GM10266 (cell line): ENCODE results near the gene THOC6.

Experiments
- DNase-seq: peaks from one replicate; pipeline ENCODE4 v3.0.0; 2012; ENCODE audit errors: extremely low spot score
- TF ChIP-seq, protein P1 (sequence below): IDR thresholded peaks from 2 replicates; pipeline ENCODE4 v1.5.1; 2012; ENCODE audit warnings: mild to moderate bottlenecking, low read depth; ENCODE audit not compliant: control insufficient read depth, insufficient read depth; ENCODE audit errors: missing control alignments

The THOC6 gene

DNA sequence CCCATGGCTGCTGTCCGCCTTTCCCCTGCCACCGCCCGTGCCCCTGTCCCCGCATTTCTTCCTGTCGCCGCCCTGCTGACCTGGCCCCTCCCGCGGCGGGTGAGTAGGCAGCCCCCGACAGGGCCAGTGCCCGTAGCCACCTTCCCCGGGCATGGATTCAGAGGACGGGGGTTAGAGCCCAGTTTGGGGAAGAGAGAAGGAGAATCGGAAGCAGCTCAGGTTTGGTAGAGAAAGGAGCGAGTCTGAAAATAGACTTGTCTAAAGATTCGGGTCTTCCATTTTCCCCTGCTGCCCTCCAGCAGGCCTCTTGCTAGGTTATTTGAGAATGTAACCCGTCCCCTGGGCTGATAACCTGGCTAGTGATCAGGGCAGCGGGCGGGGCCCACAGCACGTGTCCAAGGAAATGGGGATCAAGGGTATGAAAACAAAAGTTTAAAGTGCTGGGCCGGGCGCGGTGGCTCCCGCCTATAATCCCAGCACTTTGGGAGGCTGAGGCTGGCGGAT, 19.0 kb upstream of the THOC6 start:
- DNase-seq = no peak
- TF ChIP-seq, protein P1, sequence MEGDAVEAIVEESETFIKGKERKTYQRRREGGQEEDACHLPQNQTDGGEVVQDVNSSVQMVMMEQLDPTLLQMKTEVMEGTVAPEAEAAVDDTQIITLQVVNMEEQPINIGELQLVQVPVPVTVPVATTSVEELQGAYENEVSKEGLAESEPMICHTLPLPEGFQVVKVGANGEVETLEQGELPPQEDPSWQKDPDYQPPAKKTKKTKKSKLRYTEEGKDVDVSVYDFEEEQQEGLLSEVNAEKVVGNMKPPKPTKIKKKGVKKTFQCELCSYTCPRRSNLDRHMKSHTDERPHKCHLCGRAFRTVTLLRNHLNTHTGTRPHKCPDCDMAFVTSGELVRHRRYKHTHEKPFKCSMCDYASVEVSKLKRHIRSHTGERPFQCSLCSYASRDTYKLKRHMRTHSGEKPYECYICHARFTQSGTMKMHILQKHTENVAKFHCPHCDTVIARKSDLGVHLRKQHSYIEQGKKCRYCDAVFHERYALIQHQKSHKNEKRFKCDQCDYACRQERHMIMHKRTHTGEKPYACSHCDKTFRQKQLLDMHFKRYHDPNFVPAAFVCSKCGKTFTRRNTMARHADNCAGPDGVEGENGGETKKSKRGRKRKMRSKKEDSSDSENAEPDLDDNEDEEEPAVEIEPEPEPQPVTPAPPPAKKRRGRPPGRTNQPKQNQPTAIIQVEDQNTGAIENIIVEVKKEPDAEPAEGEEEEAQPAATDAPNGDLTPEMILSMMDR = no peak

DNA sequence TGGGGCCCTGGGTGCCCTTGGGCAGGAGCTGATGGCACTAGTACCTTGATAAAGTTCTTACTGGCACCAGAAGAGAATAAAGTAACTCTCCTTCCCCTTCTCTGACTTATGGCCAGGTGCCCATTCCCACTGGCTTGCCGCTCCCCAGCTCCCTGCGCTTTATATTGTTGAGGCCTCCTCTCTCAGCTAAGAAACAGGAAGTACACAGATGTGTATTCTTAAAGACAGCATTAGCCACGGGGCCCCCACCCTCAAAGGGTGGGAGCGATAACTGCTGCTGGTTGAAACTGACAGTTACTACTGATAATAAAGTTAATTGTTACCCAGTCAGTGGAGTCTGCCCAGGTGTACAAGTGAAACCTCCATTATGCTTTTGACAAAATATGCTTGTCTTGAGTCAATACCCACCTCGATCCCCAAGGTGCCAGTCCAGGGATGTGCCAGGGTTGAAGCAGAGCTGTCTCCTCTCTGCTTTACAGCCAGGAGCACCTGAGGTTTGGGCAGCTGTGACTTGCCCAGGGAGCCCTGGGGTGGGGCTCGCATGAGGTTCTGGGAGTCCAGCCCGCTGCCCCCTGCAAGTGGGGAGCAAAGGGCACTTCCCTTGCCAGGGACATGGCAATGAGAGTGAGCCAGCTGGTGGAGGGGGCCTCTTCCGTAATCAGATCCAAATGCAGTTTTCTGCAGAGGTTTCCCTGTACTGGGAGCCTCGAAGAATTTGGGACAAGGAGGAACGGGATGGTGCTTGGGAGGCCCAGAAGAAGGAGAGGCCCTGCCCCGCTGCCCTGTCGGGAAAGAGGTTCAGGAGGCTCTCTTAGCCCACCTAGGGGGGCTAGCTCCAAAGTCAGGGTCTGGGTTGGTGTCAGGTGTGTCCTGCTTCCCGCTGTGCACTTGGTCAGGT, 16.5 kb upstream of the THOC6 start:
- TF ChIP-seq, protein P1 = no peak
- no peak for DNase-seq

DNA sequence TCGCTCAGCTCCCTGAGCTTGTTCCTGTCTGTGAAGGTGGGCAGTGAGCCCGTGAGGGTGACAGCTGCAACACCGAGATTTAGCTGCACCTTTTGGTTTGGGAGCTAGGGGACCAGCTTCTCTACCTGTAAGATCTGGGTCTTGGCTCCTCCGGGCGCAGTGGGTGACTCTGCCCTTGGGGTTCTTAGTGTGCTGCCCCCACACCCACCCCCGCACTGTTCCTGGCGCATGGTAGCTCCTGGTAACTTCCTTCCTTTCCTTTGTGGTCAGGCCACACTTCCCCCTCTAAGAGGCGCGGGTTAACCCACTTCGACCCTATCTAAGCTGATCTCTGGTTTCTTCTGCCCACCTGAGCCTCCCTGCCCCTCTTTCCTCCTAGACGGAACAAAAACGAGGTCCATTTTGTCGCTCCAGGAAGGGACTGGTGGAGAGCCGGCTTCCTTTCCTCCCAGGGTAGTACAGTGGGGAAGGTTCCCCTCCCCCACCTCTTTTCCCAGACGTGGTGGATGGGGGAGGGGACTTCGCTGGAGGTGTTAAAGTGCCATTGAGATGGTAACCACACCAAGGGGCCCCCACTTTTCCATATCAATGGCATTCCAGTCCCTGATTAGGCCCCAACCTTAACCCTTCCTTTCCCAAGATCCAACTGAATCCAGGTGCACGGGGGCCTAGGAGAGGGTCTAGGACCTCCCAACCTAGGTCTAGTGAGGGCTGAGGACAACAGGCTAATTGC, 15.7 kb upstream of the THOC6 start:
- DNase-seq = no peak
- TF ChIP-seq, protein P1 = no peak

DNA sequence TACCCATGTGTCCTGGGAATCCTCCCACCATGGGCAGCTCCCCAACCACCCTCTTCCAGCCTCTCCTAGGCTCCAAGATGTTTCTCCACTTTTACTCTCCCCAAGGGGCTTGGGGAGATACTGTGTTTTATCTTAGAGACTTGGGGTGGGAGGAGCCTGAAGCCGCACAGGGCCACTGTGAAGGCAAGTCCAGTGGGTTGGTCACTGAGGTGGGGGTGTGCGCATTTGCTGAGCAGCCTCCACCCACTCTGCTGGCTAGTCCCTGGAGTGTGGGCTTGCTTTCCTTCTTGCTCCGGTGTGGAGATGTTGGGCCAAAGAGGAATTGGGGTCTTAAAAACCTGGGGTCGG, 15.2 kb upstream of the THOC6 start:
- DNase-seq = no peak
- TF ChIP-seq, protein P1 = no peak

DNA sequence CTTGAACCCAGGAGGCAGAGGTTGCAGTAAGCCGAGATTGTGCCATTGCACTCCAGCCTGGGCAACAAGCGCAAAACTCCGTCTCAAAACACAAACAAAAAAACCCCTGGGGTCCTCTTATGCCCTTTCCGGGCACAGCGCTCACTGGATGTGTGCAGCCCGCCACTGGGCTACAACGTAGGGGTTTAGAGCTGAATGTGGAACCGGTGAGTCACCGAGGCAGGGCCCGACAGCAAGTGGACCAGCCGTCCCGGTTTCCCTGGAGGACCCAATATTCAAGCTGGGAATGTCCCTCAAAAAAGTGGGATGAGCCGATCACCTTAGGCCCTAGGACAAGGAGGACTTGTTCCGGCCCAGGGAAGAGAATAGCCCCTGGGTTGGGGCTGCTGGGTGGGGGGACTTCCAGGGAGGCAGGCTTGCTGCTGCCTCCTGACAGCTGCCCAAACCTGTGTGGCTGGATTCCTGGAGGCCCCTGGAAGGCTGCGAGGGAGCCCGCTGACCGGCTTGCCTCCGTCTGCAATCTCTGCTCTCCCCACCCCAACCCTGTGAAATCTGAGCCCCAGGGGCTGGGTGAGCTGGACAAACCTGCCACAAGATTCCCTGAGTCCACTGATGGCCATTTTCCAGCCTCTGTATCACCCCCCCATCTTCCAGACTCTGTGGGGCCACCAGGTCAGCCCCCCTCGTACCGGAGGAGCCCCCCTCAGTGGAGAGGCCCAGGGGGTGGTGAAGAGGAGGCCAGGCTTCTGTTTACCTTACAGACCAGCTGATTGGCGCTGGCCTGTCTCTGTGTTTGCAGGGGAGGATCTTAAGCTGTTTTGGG, 14.1 kb upstream of the THOC6 start:
- TF ChIP-seq, protein P1 = no peak
- no peak for DNase-seq

GRCh38 chr16:3010510-3010909, 13.3 kb upstream of the THOC6 start:
- TF ChIP-seq, protein P1 = no peak
- no peak for DNase-seq
